ENCODE data around the gene RIOX2.
"Not testable (repeated sequence)": the region's sequence is repeated elsewhere in the genome, so short reads cannot be mapped to it uniquely, and the experiment has no call there.

RIOX2 gene

DNA sequence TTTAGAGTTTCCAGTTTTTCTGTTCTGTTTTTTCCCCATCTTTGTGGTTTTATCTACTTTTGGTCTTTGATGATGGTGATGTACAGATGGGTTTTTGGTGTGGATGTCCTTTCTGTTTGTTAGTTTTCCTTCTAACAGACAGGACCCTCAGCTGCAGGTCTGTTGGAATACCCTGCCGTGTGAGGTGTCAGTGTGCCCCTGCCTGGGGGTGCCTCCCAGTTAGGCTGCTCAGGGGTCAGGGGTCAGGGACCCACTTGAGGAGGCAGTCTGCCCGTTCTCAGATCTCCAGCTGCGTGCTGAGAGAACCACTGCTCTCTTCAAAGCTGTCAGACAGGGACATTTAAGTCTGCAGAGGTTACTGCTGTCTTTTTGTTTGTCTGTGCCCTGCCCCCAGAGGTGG, 62.4 kb downstream of the RIOX2 start:
- DNase-seq: not testable (repeated sequence)

GRCh38 chr3:97901313-97902248, 70.7 kb downstream of the RIOX2 start:
- no peak for DNase-seq

DNA sequence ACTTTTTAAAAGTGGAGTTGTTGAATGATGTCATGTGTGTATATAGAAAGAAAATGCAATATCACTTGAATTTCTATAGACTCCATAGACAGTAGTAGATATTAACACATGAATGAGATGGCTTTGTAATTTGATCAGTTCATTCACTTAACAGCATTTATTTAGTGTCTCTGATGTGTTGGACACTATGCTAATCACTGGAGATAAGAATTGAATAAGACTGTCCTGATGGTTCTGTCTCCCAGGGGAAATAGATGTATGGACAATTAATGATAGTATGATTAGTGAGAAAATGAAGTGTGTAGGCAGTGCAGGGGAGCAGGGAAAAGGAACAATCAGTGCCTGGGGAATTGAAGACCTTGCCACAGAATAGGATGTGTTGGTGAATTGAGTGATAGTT, 72.9 kb downstream of the RIOX2 start:
- DNase-seq: no peak

DNA sequence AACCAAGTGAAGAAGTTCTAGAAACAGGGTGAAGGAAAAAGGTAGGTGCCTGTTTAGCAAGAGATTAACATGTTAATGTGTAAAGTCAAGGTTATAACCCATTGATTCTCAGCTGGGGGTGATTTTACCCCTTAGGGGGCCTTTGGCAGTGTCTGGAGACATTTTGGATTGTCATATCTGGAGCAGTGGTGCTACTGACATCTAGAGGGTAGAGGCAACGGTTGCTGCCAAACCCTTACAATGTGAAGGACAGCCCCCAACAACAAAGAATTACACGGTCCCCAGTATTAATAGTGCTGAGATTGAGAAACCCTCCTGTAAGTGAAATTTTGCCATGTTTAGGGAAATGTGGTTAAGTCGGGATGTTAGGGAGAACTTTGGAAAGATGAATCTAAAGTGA, 75.7 kb downstream of the RIOX2 start:
- no peak for DNase-seq

GRCh38 chr3:97896129-97896528, 76.1 kb downstream of the RIOX2 start:
- DNase-seq: no peak

- no peak for DNase-seq
These were observed 77.0 kb downstream of the RIOX2 start for GRCh38 chr3:97895216-97895615.

- no peak for DNase-seq
These were observed 79.4 kb downstream of the RIOX2 start for GRCh38 chr3:97892852-97893251.
